GM12864 (cell line): ENCODE measurements around the gene GSTM2.

ENCODE experiments used
- DNase-seq: peaks from one replicate; pipeline ENCODE4 v3.0.0-alpha.2; 2011; ENCODE audit warnings: low read depth
- H3K4me3 ChIP-seq: 2 replicates; pipeline ENCODE4 v1.5.1; 2011; ENCODE audit warnings: mild to moderate bottlenecking, low read depth, low read length, control low read depth
- TF ChIP-seq, protein P1 (sequence below): IDR thresholded peaks from 2 replicates; pipeline ENCODE4 v1.5.1; 2011; ENCODE audit warnings: low read depth, mild to moderate bottlenecking, moderate library complexity, low read length, control low read depth, inconsistent platforms; ENCODE audit errors: missing control alignments

Gene GSTM2

DNA sequence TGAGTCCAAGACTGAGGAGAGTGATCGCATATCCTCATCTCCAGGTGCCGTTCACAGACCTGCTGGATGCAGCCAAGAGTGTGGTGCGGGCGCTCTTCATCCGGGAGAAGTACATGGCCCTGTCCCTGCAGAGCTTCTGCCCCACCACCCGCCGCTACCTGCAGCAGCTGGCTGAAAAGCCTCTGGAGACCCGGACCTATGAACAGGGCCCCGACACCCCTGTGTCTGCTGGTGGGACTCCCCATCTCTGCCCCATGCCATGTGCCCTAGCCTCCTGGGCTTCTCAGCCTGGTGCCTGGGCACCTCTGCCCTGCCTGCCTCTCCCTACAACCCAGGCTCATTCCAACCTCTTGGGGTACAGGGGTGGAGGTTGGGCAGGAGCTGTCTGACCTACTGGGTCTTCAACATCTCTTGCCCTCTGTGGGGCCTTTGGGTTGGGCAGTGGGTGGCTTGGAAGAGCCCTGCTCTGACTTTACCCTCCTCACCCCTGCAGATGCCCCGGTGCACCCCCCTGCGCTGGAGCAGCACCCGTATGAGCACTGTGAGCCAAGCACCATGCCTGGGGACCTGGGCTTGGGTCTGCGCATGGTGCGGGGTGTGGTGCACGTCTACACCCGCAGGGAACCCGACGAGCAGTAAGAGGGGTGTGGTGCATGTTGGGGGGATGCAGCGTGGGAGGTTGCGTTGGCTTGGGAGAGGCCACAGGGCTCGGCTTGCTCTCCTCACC is 41.0 kb upstream of the GSTM2 start:
- no peak for DNase-seq
- TF ChIP-seq, protein P1, sequence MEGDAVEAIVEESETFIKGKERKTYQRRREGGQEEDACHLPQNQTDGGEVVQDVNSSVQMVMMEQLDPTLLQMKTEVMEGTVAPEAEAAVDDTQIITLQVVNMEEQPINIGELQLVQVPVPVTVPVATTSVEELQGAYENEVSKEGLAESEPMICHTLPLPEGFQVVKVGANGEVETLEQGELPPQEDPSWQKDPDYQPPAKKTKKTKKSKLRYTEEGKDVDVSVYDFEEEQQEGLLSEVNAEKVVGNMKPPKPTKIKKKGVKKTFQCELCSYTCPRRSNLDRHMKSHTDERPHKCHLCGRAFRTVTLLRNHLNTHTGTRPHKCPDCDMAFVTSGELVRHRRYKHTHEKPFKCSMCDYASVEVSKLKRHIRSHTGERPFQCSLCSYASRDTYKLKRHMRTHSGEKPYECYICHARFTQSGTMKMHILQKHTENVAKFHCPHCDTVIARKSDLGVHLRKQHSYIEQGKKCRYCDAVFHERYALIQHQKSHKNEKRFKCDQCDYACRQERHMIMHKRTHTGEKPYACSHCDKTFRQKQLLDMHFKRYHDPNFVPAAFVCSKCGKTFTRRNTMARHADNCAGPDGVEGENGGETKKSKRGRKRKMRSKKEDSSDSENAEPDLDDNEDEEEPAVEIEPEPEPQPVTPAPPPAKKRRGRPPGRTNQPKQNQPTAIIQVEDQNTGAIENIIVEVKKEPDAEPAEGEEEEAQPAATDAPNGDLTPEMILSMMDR, result no peak
- no peak overlapping the region for H3K4me3 ChIP-seq

DNA sequence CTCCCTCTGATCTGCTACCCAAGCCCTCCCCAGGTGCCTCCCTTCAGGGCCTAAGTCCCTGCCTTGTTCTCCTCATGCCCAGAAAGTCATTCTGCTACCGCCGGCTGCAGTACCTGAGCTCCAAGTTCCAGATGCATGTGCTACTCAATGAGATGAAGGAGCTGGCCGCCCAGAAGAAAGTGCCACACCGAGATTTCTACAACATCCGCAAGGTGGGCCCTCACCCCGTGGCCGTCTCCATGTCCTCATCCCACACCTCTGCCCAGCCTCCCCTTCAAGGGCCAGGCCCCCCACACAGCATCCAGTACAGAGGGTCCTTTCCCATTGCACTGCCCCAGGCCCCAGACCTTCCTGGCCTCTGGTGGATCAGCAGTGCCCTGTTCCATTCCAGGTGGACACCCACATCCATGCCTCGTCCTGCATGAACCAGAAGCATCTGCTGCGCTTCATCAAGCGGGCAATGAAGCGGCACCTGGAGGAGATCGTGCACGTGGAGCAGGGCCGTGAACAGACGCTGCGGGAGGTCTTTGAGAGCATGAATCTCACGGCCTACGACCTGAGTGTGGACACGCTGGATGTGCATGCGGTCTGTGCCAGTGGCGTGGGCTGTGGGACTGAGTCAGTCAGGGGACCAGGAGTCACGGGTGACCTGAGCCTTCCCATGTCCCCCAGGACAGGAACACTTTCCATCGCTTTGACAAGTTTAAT is 40.0 kb upstream of the GSTM2 start:
- TF ChIP-seq, protein P1, result no peak
- DNase-seq, result no peak
- H3K4me3 ChIP-seq, result no peak overlapping the region

DNA sequence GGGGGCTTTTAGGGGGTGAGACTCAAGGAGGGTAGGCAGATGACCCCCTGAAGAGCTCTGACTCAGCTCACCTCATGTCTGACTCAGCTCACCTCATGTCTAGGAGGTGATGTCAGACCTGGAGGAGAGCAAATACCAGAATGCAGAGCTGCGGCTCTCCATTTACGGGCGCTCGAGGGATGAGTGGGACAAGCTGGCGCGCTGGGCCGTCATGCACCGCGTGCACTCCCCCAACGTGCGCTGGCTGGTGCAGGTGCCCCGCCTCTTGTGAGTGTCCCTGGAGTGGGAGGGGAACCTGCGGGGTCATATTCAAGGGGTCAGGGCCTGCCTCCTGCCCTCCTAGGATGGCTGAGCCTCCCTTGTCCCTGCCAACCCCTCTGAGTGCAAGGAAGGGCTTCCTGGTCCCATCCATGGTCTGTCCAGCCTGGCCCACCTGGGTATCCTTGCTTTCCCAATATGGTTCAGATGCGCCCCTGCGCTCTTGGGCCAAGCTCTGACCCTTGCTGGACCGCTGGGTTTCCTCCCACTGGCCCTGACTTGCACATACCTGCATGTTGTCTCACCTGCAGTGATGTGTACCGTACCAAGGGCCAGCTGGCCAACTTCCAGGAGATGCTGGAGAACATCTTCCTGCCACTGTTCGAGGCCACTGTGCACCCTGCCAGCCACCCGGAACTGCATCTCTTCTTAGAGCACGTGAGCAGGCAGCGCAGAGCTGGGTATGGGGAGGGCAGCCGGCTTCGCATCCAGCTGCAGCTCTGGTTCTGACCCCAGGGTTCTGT is 39.1 kb upstream of the GSTM2 start:
- no peak for DNase-seq
- H3K4me3 ChIP-seq, result no peak overlapping the region
- TF ChIP-seq, protein P1, result no peak

DNA sequence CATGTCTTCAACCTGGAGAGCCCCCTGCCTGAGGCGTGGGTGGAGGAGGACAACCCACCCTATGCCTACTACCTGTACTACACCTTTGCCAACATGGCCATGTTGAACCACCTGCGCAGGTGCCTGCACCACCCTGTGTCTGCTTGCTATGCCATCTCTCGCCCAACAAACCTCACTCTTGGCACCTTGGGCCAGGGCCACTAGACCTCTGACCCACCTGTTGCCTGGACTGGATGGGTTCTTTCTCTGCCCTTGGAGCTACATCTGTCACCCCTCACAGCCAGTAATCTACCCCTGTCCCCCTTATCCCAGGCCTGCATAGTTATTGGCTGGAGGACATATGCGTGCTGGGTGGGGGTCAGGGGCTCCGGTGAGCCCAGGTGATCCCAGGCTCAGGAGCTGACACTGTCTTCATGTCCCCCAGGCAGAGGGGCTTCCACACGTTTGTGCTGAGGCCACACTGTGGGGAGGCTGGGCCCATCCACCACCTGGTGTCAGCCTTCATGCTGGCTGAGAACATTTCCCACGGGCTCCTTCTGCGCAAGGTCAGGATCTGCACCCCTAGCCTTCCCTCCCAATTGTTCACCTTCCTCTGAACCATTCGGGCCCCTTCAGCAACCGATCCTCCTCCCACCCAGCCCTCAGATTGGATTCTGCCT is 38.4 kb upstream of the GSTM2 start:
- no peak overlapping the region for H3K4me3 ChIP-seq
- TF ChIP-seq, protein P1, result no peak
- DNase-seq, result no peak

DNA sequence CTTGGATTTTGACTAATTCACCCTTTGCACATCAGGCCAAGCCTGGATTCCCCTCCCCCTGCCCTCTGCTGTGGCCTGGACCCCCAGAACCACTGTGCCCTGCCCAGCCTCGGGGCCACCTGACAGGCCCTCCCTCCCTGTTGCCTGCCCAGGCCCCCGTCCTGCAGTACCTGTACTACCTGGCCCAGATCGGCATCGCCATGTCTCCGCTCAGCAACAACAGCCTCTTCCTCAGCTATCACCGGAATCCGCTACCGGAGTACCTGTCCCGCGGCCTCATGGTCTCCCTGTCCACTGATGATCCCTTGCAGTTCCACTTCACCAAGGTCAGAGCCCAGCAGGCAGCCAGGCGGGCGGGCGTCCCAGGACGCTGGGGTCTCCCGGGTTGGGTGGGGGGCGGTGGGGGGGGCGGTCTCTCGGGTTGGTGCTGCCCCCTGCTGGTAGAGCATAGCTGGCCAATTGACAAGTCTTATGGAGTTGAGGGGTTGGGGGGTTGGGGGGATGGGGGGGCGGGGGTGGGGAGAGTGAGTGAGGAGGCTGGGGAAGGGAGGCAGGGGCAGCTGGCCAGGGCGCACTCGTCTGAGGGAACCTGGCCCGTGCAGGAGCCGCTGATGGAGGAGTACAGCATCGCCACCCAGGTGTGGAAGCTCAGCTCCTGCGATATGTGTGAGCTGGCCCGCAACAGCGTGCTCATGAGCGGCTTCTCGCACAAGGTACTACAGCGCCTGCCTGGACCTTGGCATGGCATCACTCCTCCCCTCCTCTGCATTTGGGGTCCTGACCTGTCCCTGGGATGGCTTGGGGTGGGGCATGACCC is 37.6 kb upstream of the GSTM2 start:
- H3K4me3 ChIP-seq, result no peak overlapping the region
- TF ChIP-seq, protein P1, result no peak
- no peak for DNase-seq
